Glutamatergic neuron (in vitro differentiated cells): ENCODE data around the gene TBC1D8. TPM values are rescaled to one million over a fixed set of nuclear protein-coding genes. Genes with fewer than 3 reads are reported as not detected.

Experiments
- DNase-seq: peaks from one replicate; pipeline ENCODE4 v3.0.0; 2022
- H3K27ac Mint-ChIP-seq: one replicate; pipeline ENCODE4 v1.8.0; 2020; ENCODE audit warnings: mild to moderate bottlenecking, mixed read lengths, inconsistent platforms; ENCODE audit not compliant: unreplicated experiment
- H3K27me3 Mint-ChIP-seq: one replicate; pipeline ENCODE4 v1.8.0; 2020; ENCODE audit warnings: mild to moderate bottlenecking, moderate library complexity, mixed read lengths, inconsistent platforms; ENCODE audit not compliant: unreplicated experiment
- H3K36me3 Mint-ChIP-seq: one replicate; pipeline ENCODE4 v1.8.0; 2020; ENCODE audit warnings: mild to moderate bottlenecking, mixed read lengths, inconsistent platforms; ENCODE audit not compliant: unreplicated experiment
- H3K4me1 Mint-ChIP-seq: one replicate; pipeline ENCODE4 v1.8.0; 2020; ENCODE audit warnings: mild to moderate bottlenecking, low read depth, mixed read lengths, inconsistent platforms; ENCODE audit not compliant: unreplicated experiment
- H3K4me3 Mint-ChIP-seq: one replicate; pipeline ENCODE4 v1.8.0; 2020; ENCODE audit warnings: mild to moderate bottlenecking, mixed read lengths, inconsistent platforms; ENCODE audit not compliant: unreplicated experiment
- H3K9me3 Mint-ChIP-seq: one replicate; pipeline ENCODE4 v1.8.0; 2020; ENCODE audit warnings: mild to moderate bottlenecking, moderate library complexity, mixed read lengths, inconsistent platforms; ENCODE audit not compliant: unreplicated experiment
- total RNA-seq: library from RNA; stranded (reverse); fragmentation: NEBNext Ultra II Directional; extraction: Animal tissue kit (Norgen Biotek cat#: 25700); gene quantifications from one replicate; pipeline ENCODE4 v1.2.1, GENCODE V29; 2021; ENCODE audit not compliant: unreplicated experiment
- TF ChIP-seq, protein P1 (sequence below): fragments of 200-600 bp; sonication (generic); IDR thresholded peaks from one replicate; pipeline ENCODE4 v1.5.0; 2021; ENCODE audit not compliant: partially characterized antibody, unreplicated experiment

The TBC1D8 gene
- total RNA-seq, 1 donor from 2014 or later, result 14.6 TPM

DNA sequence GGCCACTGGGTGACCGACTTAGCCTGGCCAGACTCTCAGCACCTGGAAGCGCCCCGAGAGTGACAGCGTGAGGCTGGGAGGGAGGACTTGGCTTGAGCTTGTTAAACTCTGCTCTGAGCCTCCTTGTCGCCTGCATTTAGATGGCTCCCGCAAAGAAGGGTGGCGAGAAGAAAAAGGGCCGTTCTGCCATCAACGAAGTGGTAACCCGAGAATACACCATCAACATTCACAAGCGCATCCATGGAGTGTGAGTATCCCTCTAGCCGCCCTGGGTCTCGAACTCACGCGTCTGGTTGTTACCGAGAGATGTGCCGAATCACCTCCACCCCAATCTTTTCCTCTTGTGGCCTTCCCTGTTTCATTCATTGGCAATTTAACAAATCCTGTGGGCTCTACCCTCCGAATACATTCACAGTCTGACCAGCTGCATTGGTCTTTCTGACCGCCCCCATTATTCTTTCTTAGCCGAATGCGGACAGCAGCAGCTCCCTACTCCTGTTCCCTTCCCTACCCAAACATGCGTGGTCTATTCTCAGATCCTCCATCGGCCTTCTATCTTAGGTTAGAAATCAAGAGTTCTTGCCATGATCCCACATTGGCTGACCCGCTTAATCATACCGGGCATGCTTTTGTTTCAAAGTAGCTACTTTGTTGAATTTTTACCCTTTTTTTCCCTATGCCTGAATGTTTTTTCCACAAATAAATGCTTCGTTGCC is 148.5 kb downstream of the TBC1D8 start:
- peaks cover 15% of the 10 kb centered on the region for H3K4me1 Mint-ChIP-seq
- TF ChIP-seq, protein P1, sequence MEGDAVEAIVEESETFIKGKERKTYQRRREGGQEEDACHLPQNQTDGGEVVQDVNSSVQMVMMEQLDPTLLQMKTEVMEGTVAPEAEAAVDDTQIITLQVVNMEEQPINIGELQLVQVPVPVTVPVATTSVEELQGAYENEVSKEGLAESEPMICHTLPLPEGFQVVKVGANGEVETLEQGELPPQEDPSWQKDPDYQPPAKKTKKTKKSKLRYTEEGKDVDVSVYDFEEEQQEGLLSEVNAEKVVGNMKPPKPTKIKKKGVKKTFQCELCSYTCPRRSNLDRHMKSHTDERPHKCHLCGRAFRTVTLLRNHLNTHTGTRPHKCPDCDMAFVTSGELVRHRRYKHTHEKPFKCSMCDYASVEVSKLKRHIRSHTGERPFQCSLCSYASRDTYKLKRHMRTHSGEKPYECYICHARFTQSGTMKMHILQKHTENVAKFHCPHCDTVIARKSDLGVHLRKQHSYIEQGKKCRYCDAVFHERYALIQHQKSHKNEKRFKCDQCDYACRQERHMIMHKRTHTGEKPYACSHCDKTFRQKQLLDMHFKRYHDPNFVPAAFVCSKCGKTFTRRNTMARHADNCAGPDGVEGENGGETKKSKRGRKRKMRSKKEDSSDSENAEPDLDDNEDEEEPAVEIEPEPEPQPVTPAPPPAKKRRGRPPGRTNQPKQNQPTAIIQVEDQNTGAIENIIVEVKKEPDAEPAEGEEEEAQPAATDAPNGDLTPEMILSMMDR, result no peak
- peaks cover 10% of the 10 kb centered on the region for H3K27me3 Mint-ChIP-seq
- peaks cover 6% of the 10 kb centered on the region for H3K36me3 Mint-ChIP-seq
- peak overlapping the region; percentile 99 for H3K4me3 Mint-ChIP-seq
- H3K9me3 Mint-ChIP-seq, result peaks cover 12% of the 10 kb centered on the region
- peak overlapping the region; percentile 95 for H3K27ac Mint-ChIP-seq
- DNase-seq, result peak; percentile 51

DNA sequence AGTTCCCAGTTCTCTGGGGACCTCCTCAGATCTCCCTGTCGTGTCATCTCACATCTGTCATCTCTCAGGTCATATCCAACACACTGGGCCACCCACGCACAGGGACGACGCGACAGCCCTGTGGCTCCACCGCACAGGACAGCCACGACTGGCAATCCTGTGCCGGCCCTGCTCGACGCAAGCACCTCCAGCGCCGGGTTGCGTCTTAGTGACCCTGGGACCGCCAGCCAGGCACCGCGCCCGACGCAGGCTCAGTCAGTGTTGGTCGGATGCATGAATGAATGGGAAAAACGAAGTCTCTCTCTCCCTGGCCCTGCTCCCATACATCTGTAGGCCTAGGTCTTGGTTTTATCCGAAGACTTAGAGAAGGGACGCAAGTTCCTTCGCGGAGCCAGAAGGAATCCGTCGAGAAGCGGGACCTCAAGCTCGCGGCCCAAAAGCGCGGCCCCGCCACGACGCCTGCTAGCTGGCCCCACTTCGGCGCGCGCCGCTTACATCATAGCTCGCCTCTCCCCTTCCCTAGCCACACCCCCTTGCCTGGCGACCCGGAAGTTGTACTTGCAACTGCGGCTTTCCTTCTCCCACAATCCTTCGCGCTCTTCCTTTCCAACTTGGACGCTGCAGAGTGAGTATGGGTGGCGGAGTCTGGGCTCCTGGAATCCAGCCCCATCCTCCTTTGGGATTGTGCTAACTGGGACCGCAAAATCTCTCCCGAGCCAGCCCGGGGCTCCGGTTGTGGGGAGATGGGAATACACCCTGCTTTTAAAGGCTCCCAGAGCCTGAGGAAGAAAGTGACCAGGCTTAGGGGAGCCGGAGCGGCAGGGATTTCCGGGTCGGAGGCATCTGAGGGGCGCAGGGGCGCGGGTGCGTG is 149.3 kb downstream of the TBC1D8 start, which contains the start of gene RPL31:
Gene RPL31 (plus strand): TSS at position 599 of the 871 bp plus-strand sequence. CDS start 413 bp downstream, outside the sequence.
- Mint-ChIP-seq H3K4me1 (peaks cover 15% of the 10 kb centered on the region), H3K4me3 (peak within 1 kb of the TSS; percentile 99), H3K27ac (peak within 1 kb of the TSS; percentile 95), H3K36me3 (peaks cover 6% of the 10 kb centered on the region), H3K9me3 (peaks cover 12% of the 10 kb centered on the region), H3K27me3 (peaks cover 10% of the 10 kb centered on the region)
- DNase-seq, result peak; percentile 97
- TF ChIP-seq, protein P1, result no peak

DNA sequence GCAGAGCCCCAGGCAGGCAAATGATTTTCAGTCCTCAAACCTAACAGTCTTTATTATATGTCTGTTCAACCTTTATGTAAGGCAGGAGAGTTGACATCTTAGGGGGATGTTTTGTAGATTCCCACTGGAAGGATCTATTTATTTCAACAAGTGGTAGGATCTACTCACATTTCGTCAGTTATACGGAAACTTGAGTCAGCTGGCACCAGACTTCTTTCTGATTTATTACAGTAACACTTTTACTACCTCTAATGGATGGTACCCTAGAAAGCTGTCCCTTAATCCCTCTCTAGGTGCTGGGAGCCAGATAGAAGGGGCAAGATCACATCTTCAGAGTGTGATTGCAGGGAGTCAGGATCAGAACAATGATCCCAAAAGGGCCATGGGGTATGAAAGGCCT is 151.2 kb downstream of the TBC1D8 start:
- peaks cover 10% of the 10 kb centered on the region for H3K27me3 Mint-ChIP-seq
- H3K4me3 Mint-ChIP-seq, result no peak overlapping the region
- H3K9me3 Mint-ChIP-seq, result peaks cover 12% of the 10 kb centered on the region
- H3K27ac Mint-ChIP-seq, result peak overlapping the region; percentile 8
- no peak for DNase-seq
- peaks cover 20% of the 10 kb centered on the region for H3K4me1 Mint-ChIP-seq
- H3K36me3 Mint-ChIP-seq, result peaks cover 6% of the 10 kb centered on the region
- TF ChIP-seq, protein P1, result no peak

DNA sequence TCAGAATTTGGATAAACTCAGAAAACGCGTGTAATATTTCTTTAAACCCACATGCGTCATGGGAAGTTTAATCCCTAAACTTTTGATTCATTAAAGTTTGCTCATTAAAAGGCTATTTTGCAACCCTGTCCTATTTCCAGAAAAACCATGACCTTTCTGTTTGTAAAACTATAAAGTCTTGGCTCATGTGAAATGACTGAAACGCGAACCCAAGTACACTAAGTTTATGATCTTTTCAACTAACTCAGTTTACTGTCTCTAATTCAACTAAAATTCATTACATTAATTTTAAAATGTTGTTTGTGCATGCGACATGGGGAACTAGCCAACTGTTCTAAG is 153.0 kb downstream of the TBC1D8 start:
- H3K27ac Mint-ChIP-seq, result no peak overlapping the region
- no peak for DNase-seq
- H3K4me3 Mint-ChIP-seq, result no peak overlapping the region
- peaks cover 9% of the 10 kb centered on the region for H3K9me3 Mint-ChIP-seq
- H3K27me3 Mint-ChIP-seq, result peaks cover 7% of the 10 kb centered on the region
- TF ChIP-seq, protein P1, result no peak
- peaks cover 11% of the 10 kb centered on the region for H3K4me1 Mint-ChIP-seq
- no peaks in the 10 kb centered on the region for H3K36me3 Mint-ChIP-seq
